ENCODE results near the gene PIP5KL1.
"Not testable (repeated sequence)": the region's sequence is repeated elsewhere in the genome, so short reads cannot be mapped to it uniquely, and the experiment has no call there.

The PIP5KL1 gene

GRCh38 chr9:127899128-127899943, 31.2 kb downstream of the PIP5KL1 start, which contains the start of gene ST6GALNAC6:
Gene ST6GALNAC6 (minus strand): TSS chr9:127899603. CDS start chr9:127897981, 1,622 bp downstream.
- in situ Hi-C loops (cut with MboI; ENCODE audit: low sequenced_read_pairs) = no loop called here

GRCh38 chr9:127898433-127899127, 32.0 kb downstream of the PIP5KL1 start:
- in situ Hi-C loops (cut with MboI; ENCODE audit: low sequenced_read_pairs) = no loop called here

DNA sequence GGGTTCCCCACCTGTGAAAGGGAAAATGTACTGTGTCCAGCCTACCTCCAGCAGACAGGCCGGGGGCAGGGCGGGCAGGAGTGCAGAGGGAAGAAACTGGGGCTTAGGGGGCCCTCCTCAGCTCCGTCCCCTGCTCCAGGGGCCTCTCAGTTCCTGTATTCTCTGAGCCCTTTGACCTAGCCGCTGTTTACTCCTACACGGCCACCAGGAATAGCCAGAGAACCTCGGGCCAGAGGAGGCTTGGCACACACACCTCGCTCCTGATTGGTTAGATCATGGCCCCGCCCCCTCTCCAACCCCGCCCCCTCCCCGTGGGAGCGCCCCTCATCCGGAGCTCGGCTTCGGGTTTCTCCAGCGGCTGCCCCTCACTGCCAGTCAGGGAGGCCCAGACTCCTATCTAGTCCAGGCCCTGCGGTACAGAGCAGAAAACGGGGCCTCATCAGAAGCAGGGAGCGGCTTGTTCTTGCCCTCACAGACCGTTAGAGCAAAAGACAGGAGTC, 33.3 kb downstream of the PIP5KL1 start:
- in situ Hi-C loops (cut with MboI; ENCODE audit: low sequenced_read_pairs) = no loop called here

DNA sequence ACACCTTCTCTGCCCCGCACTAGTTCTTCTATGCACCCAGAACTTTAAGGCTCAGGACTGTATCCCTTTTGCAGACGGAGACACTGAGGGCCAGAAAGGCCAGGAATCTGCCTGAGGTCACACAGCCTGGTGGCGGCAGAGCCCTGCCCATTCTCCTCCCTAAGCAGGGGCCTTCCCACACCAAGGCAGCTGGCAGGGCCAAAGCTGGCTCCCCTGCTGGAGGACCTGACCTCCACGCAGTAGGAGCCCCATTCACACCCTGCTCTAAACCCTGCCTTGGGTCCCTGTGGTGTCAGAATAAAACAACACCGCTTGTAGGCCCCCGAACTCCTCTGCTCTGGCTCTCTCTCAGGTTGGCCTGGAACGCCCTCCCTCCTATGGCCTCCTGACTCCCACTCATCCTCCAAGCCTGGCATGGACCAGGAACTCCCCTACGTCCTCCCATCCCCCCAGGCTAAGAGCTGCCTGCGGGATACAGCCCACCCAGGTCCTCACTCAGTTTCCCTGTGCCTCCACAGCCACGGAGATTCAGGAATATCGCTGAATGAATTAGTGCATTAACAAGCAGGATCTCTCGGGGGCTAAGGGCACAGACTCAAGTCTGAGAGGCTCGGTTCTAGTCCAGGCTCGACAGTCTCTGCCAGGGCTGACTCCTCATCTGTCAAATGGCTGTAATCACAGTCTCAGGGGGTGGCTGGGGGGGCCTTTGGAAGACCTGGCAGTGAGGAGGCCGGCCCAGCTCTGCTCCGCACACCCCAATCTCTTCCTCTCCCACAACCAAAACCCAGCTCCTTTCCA, 34.0 kb downstream of the PIP5KL1 start:
- in situ Hi-C loops (cut with MboI; ENCODE audit: low sequenced_read_pairs) = no loop called here

DNA sequence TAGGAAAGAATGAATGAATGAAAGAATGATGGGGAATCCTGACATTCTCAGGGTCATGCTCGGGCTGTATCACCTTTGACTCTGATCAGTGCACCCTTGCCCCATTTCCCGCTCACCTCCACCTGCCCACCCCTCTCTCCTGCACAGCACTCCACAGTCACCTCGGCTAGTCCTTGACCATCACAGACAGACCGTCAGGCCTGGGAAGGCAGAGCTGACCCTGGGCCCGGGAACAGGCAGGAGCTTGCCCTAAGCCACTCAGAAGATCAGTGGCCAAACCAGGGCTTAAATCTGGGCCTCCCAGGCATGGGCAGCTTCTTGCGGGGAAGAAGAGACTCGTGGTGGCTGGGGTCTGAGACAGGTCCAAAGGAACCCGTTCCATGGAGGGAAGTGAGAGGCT, 34.8 kb downstream of the PIP5KL1 start:
- in situ Hi-C loops (cut with MboI; ENCODE audit: low sequenced_read_pairs) = no loop called here

GRCh38 chr9:127893392-127893791, 37.2 kb downstream of the PIP5KL1 start:
- in situ Hi-C loops (cut with MboI; ENCODE audit: low sequenced_read_pairs) = no loop called here

GRCh38 chr9:127892831-127893230, 37.7 kb downstream of the PIP5KL1 start:
- in situ Hi-C loops (cut with MboI; ENCODE audit: low sequenced_read_pairs) = no loop called here

DNA sequence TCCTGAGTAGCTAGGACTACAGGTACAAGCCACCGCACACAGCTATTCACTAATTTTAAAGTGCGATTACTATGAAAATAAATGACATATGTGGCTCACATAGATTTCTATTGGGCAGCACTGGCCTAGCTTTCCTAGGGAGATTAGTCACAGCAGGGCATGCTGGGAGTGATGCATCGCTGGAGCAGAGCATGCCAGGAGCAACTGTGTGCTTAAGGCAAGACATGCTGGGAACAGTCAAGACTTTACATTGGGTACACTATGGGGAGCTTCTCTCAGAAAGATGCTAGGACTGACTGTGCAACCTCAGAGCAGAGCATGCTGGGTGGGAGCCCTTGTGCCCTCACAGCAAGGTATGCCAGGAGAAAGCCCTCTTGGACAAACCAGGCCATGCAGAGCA, 40.5 kb downstream of the PIP5KL1 start:
- in situ Hi-C loops (cut with MboI; ENCODE audit: low sequenced_read_pairs) = no loop called here

GRCh38 chr9:127887792-127888191, 42.8 kb downstream of the PIP5KL1 start:
- in situ Hi-C loops (cut with MboI; ENCODE audit: low sequenced_read_pairs) = no loop called here

DNA sequence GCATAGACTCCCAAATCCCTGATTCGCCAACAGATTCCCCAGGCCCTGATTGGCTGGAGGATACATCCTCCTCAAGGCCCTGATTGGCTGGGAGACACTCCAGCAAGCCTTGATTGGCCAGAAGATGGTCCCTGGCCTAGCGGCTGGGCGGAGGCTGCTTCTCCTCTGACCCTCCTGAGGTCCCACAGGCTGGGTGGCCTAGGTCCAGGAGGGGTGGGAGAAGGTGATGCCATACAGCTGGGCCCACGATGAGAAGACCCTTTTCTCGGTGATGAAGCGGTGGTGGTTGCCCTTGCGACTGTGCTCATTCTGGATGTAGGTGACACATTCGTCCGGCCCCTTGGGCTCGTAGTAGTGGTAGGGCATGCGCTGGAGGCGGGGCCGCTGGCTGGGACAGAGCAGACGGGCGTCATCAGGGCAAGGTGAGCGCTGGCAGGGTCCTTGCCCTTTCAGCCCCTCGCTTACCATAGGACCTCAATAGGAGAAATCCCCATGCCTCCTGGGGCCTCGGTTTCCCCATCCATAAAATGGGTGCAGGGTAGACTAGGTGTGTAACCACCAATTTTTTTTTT, 44.1 kb downstream of the PIP5KL1 start:
- in situ Hi-C loops (cut with MboI; ENCODE audit: low sequenced_read_pairs) = no loop called here

GRCh38 chr9:127885508-127886281, 44.9 kb downstream of the PIP5KL1 start:
- in situ Hi-C loops (cut with MboI; ENCODE audit: low sequenced_read_pairs) = no loop called here

DNA sequence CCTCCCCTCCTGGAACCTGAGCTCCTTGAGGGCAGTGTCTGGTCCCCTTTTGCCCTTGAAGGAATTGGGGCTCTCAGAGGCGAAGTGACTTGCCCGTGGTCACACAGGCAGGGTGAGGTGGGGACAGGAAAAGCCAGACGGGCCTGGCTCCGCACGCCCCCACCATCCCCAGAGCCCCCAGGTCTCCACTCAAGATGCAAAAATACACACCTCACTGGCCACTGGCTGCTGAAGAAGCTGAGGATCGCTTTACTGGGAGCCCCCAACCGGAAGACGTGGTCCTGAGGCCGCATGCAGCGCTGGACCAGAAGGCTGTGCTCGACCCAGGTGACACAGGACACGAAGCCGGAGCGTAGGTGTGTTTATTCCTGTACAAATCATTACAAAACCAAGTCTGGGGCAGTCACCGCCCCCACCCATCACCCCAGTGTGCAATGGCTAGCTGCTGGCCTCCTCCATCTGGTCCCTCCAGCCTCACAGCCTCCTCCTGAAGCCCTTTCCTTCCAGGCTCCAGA, 45.5 kb downstream of the PIP5KL1 start:
- in situ Hi-C loops (cut with MboI; ENCODE audit: low sequenced_read_pairs) = no loop called here

- in situ Hi-C loops (cut with MboI; ENCODE audit: low sequenced_read_pairs) = no loop called here
Observed at GRCh38 chr9:127884427-127884911, 46.1 kb downstream of the PIP5KL1 start.

GRCh38 chr9:127883959-127884358, 46.6 kb downstream of the PIP5KL1 start:
- in situ Hi-C loops (cut with MboI; ENCODE audit: low sequenced_read_pairs) = no loop called here

- in situ Hi-C loops (cut with MboI; ENCODE audit: low sequenced_read_pairs) = not testable (repeated sequence)
Observed at GRCh38 chr9:127881715-127882114, 48.9 kb downstream of the PIP5KL1 start.

- in situ Hi-C loops (cut with MboI; ENCODE audit: low sequenced_read_pairs) = no loop called here
Observed at GRCh38 chr9:127880143-127880542, 50.4 kb downstream of the PIP5KL1 start.

DNA sequence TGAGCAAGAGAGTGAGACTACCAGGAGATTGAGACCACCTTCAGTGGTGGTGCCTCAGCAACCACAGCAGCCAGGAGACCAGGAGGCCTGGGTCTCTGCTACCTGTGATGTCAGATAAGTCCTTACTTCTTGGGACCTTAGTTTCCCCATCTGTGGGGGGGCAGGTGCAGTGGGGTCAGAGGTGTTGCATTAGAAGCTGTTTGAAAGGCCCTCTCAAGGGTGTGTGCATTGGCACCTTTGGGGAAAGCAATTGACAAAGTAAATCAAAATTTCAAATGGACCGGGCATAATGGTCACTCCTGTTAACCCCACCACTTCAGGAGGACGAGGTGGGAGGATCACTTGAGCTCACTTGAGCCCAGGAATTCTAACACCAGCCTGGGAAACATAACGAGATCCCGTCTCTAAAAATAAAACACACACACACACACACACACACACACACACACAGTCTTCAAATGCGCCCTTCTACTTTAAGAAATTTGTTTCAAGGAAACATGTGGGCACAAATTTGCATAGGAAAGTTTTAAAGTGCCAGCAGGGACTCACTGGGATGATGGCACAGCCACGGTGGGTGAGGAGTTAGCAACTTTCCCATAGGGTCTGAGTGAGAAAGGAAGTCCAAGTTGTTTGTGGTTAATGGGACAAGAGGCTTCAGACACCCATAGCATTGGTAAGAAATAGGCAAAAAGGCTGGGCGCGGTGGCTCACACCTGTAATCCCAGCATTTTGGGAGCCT, 51.8 kb downstream of the PIP5KL1 start:
- in situ Hi-C loops (cut with MboI; ENCODE audit: low sequenced_read_pairs) = loop anchor here (10.0 kb wide), 2 partner anchors 56 to 144 kb away; partner anchors contain the start of genes DPM2, PIP5KL1 and TOR2A

DNA sequence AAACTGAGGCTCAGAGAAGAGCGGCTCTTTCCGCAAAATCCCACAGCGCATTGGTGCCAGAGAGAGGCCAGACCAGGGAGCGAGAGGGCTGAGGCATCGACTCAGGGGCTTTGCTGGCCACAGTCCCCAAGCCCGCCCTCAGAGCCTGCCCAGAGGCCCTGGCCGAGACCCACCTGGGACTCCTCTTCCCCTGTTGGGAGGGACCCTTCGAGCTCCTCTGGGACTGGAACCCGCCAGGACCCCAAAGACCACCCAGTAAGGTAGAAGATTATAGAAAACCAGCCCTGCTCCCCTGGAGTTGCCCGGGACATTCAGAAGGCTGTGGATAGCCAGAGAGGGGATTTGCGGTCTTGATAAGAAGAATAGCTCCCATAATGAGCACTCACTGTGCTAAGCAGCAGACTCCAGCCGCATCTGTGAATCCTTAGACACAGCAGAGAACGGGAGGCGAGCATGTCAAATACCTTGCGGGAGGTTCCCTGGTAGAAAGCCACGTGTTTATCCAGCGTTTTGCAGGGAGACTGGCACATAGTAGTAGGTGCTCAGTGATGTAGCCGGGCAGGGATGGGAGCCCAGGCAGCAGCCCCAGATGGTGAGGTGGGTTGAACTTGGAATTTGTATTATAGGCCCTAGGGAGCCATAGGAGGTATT, 52.5 kb downstream of the PIP5KL1 start:
- in situ Hi-C loops (cut with MboI; ENCODE audit: low sequenced_read_pairs) = loop anchor here (10.0 kb wide), 2 partner anchors 57 to 143 kb away; partner anchors contain the start of genes DPM2, PIP5KL1 and TOR2A
